HG02642 (cell line): ENCODE measurements around the gene BICD1.

ENCODE experiments used
- ATAC-seq: cut with Tn5 transposase; IDR thresholded peaks from one replicate; pipeline ENCODE4 v1.9.1; 2021; ENCODE audit warnings: mild to moderate bottlenecking; ENCODE audit not compliant: unreplicated experiment, poor library complexity

BICD1 gene

GRCh38 chr12:32100888-32101287 lies 5.8 kb upstream of the BICD1 start:
- ATAC-seq = no peak

DNA sequence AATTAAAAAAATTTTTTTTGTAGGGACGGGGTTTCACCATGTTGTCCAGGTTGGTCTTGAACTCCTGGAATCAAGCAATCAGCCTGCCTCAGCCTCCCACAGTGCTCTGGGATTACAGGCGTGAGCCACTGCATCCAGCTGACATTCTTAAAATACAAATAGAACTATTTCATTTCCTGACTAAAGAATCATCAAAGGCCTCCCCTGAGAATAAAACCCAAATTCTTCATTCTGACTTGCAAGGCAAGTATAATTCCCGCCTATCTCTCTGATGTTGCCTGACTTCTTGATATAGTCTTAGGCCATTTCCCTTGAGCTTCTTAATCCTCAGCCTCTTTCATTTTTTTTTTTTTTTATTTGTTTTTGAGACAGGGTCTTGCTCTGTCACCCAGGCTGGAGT lies 4.4 kb upstream of the BICD1 start:
- ATAC-seq = no peak

- no peak for ATAC-seq
Observed at GRCh38 chr12:32104572-32105355, 1.9 kb upstream of the BICD1 start.

- peak; percentile 1 for ATAC-seq
Observed at GRCh38 chr12:32105986-32106516, 596 bp upstream of the BICD1 start.

- ATAC-seq = peak; percentile 8
Observed at GRCh38 chr12:32107359-32108267, 966 bp downstream of the BICD1 start.

DNA sequence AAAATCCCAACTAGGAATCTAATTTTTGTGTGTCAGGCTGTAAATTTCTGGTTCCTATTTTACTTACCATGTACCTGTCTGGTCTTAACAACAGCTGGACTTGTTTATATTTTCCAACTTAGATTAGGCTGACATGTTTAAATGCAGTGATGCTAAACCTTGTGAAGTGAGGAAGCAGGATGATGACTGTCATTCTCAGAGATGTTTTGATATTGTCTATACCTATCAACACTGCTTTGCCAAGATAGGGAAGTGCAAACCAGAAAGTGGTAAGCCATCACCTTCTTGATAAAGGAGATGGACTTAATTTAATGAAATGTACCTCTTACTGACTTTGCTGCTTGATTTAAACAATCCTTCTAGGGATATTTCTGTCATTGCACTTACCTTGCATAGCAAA lies 2.1 kb downstream of the BICD1 start:
- no peak for ATAC-seq

DNA sequence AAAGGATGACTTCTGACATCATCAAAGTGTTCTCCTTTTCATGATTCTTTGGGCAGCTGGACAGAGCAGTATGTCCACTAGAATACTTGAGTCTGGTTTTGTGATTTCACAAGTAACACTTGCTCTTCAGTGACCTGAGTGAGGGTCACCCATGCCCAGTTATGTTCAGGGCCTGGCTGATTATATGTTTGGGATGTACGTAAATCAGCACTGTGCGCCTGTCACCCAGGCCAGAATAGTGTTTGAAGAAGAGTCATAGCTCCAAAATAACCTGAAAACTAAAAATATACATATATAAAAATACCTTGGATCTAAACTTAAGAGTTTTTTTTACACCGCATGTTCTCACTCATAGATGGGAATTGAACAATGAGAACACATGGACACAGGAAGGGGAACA lies 3.8 kb downstream of the BICD1 start:
- no peak for ATAC-seq

DNA sequence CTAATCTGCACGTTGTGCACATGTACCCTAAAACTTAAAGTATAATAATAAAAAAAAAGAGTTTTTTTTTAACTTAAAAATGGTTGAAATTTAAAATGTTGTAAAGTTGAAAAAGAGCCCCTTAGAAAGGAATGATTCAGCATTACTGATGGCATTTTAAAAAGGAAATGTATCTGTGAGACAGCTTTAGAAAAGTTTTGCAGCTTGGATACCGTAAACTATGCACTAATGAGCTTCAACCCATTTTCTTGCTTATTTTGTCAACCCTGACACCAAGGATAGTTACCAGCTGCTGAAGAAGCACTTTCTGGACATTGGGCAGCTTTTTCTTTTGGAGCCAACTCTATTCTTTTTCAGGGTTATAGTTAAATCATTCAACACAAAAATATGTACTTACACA lies 4.3 kb downstream of the BICD1 start:
- ATAC-seq = no peak

GRCh38 chr12:32115404-32116104 lies 8.9 kb downstream of the BICD1 start:
- no peak for ATAC-seq

GRCh38 chr12:32116897-32117296 lies 10.2 kb downstream of the BICD1 start:
- no peak for ATAC-seq

DNA sequence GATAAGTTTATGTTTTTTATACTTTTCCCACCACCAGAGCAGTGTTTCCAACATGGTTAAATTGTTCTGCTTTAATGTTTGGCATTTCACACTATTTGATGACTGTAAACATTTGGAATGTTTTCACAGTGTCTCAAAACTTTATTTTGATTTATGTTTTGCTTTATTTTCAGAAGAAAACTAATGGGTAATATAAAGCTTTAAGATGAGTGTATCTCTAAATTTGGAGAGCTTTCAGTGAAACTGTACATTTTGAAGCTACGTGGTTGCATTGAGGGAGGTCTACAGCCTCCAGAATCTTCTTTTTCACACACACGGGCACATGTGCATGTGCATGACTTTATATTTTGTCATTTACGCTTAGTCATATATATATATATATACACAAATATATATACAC lies 10.7 kb downstream of the BICD1 start:
- no peak for ATAC-seq

DNA sequence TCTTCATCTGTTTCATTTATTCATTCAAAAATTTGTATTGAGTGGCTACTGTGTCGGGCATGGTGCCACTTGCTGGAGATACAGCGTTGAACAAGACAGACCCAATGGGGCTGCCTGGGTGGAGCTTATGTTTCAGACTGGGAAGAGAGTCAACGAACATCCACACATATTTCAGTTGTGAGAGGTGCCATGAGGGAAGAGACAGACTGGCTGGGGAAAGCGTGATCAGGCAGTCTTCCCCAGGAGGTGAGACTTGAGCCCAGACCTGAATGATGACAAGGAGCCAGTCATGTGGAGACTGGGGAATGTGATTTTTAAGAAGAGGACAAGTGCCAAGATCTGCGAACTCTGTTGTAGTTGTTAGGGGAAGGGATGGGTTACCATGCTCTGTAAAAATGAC lies 12.2 kb downstream of the BICD1 start:
- ATAC-seq = no peak

GRCh38 chr12:32120419-32120818 lies 13.8 kb downstream of the BICD1 start:
- ATAC-seq = peak; percentile 75

DNA sequence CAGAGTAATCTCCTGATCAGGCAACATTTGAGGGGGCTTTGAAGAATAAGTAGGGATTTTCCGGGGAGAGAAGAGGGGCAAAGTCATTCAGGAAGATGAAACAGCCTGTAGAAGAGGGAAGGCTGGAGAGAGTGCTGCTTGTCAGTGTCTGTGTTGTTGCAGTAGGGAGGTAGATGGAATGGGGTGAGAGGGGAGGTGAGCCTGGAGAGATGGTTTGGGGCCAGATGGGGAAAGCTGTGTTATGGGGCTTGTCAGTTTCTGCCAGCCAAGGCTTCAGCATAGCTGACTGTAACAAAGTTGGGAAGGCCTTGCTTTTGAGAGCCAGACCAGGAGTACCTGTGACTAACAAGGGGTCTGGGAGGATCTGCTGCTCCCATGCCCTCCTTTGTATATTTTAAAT lies 18.0 kb downstream of the BICD1 start:
- no peak for ATAC-seq

DNA sequence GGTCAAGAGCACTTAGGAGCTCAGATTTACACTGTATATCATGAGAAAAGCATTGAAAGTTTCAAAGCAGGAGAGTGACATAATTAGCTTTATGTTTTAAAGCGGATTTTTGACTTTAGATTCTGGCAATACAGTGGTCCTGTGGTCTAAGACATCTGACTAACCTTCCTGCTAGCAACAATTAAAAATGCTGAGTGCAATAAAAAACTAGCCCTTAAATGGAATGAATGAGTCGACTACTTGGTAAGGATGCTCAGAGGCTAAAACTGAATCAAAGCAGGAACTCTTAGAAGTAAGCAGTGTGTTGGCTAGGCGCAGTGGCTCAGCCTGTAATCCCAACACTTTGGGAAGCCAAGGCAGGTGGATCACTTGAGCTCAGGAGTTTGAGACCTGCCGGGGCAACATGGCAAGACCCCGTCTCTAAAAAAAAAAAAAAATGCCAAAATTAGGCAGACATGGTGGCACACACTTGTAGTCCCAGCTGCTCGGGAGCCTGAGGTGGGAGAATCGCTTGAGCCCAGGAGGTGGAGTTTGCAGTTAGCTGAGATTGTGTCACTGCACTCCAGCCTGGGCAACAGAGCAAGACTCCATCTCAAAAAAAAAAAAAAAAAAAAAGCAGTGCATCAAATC lies 18.9 kb downstream of the BICD1 start:
- no peak for ATAC-seq

DNA sequence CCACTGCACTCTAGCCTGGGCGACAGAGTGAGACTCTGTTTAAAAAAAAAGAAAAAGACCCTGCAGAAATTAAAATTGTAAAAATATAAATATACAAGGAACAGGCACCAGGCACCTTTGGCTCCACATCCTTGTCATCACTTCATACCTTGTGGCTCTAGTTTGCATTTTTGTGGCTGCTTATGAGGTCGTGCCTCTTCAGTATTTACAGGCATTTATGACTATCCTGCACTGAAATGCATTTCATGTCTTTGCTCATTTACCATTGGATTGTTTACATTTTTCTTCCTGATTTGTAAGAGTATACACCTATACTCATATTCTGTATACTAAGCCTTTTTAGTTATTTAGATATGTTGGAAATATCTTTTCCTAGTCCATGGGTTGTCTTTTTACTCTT lies 20.1 kb downstream of the BICD1 start:
- no peak for ATAC-seq

- no peak for ATAC-seq
Observed at GRCh38 chr12:32131666-32132065, 25.0 kb downstream of the BICD1 start.

DNA sequence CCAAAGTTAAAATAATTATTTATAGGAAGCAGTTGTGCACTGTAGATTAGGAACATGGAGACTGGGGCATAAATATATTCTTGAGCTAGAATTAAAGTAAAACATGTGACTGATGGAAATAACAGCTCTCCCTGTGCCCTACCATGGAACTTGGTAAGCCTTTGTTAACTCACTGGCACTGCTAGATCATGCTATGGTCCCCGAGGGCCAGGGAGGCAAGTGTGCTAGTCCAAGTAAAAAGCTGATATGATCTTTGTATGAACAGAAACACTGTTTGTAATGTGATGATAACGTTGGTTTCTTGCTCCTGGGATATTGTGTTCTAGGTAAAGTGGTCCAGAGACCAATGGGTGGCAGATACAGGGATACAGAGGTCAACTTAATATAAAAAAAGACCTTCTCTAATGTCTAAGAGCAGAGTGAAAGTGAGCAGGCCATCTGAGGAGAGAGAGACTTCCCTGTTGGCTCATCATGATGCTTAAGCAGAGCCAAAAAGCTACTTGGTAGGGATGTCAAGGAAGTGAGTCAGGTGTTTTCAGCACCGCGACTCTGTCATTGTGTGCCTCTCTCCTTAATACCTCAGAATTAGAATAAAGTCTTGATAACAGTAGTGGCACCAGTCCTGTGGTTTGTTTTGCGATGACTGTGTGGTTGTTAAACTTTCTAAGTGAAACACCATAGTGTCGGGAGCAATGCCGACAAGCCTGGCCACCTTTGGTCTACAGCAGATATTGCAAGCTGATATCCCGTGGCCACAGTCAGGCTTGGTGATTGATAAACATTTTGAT lies 27.6 kb downstream of the BICD1 start:
- peak; percentile 69 for ATAC-seq

- no peak for ATAC-seq
Observed at GRCh38 chr12:32135967-32136366, 29.3 kb downstream of the BICD1 start.
